ENCODE results near the gene LMBR1. TPM values are rescaled to one million over a fixed set of nuclear protein-coding genes. Genes with fewer than 3 reads are reported as not detected.
"Not testable (repeated sequence)": the region's sequence is repeated elsewhere in the genome, so short reads cannot be mapped to it uniquely, and the experiment has no call there.

Gene LMBR1
- total RNA-seq, 1 experiment from 2014 or later = 80.8 TPM

DNA sequence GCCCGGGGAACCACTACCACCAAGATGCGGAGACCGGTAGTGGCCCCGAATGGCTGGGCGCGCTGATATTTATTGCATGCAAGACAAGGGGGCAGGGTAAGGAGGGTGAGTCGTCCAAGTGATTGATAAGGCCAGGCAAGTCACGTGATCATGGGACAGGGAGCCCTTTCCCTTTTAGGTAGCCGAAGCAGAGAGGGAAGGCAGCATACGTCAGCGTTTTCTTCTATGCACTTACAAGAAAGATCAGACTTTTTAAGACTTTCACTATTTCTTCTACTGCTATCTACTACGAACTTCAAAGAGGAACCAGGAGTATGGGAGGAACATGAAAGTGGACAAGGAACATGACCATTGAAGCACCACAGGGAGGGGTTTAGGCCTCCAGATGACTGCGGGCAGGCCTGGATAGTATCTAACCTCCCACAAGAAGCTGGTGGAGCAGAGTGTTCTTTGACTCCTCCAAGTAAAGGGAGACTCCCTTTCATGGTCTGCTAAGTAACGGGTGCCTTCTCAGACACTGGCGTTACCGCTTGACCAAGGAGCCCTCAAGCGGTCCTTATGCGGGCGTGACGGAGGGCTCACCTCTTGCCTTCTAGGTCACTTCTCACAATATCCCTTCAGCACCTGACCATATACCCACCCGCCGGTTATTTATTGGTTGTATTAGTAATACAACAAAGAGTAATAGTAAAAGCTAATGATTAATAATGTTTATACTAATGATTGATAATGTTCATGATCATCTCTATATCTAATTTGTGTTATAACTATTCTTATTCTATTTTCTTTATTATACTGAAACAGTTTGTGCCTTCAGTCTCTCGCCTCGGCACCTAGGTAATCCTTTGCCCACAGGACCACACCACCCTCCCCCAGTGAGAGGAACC lies 27.7 kb upstream of the LMBR1 start:
- H3K4me3 ChIP-seq; H3K9me3 ChIP-seq (replicated peaks); H3K4me1 ChIP-seq; H3K36me3 ChIP-seq; H3K27ac ChIP-seq; H3K27me3 ChIP-seq; DNase-seq: not testable (repeated sequence)

DNA sequence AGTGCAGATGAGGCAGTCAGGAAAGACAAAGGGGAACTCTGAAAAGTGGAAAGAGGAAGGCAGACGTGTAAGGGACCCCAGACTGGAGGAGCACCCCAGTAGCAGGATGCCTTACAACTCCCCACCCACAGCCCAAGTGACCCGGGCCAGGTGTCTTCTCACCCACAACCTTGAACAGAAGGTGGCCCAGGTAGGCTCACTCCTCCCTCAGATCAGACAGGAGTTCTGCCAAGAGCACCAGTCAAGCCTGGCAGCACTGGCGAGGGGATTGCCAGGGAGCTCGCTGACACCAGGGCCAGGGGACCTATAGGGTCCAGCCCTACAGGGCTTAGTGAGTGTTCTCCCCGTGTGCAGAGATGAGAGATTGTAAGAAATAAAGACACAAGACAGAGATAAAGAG lies 27.1 kb upstream of the LMBR1 start:
- no peak overlapping the region for H3K4me3 ChIP-seq
- no peak for DNase-seq

DNA sequence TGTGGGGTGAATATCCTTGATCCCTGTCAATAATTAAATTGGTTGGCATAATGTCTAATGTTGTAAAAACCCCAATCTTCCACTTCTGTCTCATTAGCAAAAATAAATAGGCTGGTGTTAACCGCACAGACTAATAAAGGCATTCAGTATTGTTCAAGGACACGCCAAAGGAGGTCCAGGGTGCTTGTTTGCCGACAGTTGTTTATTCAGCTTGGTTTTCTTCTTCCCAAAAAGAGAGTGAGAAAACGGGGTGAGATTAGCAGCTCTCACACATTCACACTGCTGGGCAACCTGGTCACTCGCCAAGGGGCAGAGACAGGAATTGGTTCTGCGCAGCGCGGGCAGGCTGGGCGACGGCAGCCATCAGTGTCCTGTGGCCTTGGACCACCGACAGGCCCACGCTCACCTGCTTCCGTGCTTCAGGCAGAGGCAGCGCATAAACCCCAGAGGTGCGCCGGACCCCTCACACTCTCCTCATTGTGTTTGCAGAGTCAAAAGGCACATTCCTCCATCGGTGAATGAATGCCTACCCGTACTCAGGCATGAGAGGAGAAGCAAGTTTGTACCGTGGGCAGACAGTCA lies 26.2 kb upstream of the LMBR1 start:
- peaks cover 5% of the 10 kb centered on the region; the same call in 1 of the 2 replicates for H3K9me3 ChIP-seq (replicated peaks)
- no peaks in the 10 kb centered on the region; the same call in 1 of the 2 replicates for H3K4me1 ChIP-seq
- H3K27ac ChIP-seq = no peak overlapping the region
- H3K27me3 ChIP-seq = no peaks in the 10 kb centered on the region; the same call in 1 of the 2 replicates
- H3K36me3 ChIP-seq = no peaks in the 10 kb centered on the region
- H3K4me3 ChIP-seq = no peak overlapping the region
- no peak for DNase-seq

More for the DNA sequence above, 27.1 kb upstream of the LMBR1 start:
- H3K36me3 ChIP-seq = no peaks in the 10 kb centered on the region
- H3K27me3 ChIP-seq = no peaks in the 10 kb centered on the region; the same call in 1 of the 2 replicates
- H3K4me1 ChIP-seq = no peaks in the 10 kb centered on the region; the same call in 1 of the 2 replicates
- H3K27ac ChIP-seq = no peak overlapping the region
- H3K9me3 ChIP-seq (replicated peaks) = peaks cover 5% of the 10 kb centered on the region; the same call in 1 of the 2 replicates

DNA sequence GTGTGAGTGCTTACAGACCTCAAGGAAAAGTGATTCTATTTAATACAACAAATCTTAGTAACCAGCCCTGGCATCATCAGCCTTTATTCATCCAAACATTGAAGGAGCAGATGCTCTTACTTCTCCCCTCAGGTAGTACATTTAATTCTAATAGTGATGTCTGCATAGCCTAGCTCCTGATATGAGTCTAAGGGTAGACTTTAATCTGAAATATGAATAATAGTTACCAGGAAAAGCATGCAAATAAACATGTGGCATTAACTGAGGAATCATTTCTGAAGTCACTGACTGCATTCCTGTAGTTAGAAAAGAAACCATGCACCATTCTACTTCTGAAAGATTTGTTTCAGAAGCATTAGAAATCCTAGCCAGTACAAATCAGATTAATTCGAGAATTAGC lies 25.7 kb upstream of the LMBR1 start:
- Histone ChIP-seq H3K27me3 (no peaks in the 10 kb centered on the region; the same call in 1 of the 2 replicates), H3K4me3 (no peak overlapping the region), H3K4me1 (no peaks in the 10 kb centered on the region; the same call in 1 of the 2 replicates), H3K27ac (no peak overlapping the region), H3K36me3 (no peaks in the 10 kb centered on the region), H3K9me3 (replicated peaks) (peaks cover 5% of the 10 kb centered on the region; the same call in 1 of the 2 replicates)
- no peak for DNase-seq

DNA sequence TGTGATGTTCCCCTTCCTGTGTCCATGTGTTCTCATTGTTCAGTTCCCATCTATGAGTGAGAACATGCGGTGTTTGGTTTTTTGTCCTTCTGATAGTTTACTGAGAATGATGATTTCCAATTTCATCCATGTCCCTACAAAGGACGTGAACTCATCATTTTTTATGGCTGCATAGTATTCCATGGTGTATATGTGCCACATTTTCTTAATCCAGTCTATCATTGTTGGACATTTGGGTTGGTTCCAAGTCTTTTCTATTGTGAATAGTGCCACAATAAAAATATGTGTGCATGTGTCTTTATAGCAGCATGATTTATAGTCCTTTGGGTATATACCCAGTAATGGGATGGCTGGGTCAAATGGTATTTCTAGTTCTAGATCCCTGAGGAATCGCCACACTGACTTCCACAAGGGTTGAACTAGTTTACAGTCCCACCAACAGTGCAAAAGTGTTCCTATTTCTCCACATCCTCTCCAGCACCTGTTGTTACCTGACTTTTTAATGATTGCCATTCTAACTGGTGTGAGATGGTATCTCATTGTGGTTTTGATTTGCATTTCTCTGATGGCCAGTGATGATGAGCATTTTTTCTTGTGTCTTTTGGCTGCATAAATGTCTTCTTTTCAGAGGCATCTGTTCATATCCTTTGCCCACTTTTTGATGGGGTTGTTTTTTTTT lies 16.7 kb upstream of the LMBR1 start:
- not testable (repeated sequence) for H3K36me3 ChIP-seq; DNase-seq; H3K27me3 ChIP-seq; H3K9me3 ChIP-seq (replicated peaks); H3K4me1 ChIP-seq; H3K4me3 ChIP-seq; H3K27ac ChIP-seq

DNA sequence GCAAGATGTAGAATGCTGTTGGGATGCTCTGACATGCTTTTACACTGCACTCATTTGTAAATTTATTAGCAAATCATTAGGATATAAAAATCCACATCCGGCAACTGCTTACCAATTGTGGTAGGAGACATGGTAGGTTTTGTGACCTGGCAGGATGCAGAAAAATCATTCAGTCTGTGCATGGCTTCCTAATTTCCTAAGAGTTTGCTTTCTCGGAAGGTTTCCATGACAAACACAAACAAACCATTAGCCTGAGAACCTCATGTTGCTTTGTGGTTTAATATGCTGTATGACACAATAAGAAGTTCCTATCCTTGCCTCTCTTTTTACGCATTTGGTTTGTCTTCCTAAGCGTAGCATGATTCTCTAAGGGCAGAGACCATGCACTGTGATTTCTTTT lies 14.7 kb upstream of the LMBR1 start:
- no peak for DNase-seq
- Histone ChIP-seq H3K27me3 (no peaks in the 10 kb centered on the region), H3K27ac (no peak overlapping the region), H3K9me3 (replicated peaks) (0 out of 2 replicates have a peak, but pooled peaks cover 3% of the 10 kb centered on the region), H3K4me1 (no peaks in the 10 kb centered on the region), H3K4me3 (no peak overlapping the region), H3K36me3 (no peaks in the 10 kb centered on the region)

DNA sequence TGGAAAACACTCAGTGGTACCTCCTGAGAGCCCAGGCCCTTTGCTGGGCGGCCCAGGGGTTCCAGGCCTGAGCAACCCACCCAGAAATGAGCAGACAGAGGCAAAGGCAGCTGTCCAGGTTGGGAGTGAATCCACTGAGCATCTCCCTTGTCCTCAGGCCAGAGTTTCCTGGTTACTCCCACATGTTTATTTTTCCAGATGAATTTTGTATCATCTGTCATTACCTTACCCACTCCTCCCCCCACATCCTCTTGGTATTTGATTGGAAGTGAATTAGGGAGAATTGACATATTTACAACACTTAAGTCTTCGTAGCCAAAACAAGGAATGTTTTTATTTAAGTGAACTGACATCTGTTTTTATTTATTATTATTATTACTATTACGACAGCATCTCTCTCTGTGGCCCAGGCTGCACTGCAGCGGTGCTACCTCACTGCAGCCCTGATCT lies 13.2 kb upstream of the LMBR1 start:
- no peak for DNase-seq
- H3K9me3 ChIP-seq (replicated peaks) = 0 out of 2 replicates have a peak, but pooled peaks cover 3% of the 10 kb centered on the region
- H3K4me1 ChIP-seq = no peaks in the 10 kb centered on the region
- no peak overlapping the region for H3K27ac ChIP-seq
- no peak overlapping the region for H3K4me3 ChIP-seq
- no peaks in the 10 kb centered on the region for H3K36me3 ChIP-seq
- no peaks in the 10 kb centered on the region for H3K27me3 ChIP-seq

DNA sequence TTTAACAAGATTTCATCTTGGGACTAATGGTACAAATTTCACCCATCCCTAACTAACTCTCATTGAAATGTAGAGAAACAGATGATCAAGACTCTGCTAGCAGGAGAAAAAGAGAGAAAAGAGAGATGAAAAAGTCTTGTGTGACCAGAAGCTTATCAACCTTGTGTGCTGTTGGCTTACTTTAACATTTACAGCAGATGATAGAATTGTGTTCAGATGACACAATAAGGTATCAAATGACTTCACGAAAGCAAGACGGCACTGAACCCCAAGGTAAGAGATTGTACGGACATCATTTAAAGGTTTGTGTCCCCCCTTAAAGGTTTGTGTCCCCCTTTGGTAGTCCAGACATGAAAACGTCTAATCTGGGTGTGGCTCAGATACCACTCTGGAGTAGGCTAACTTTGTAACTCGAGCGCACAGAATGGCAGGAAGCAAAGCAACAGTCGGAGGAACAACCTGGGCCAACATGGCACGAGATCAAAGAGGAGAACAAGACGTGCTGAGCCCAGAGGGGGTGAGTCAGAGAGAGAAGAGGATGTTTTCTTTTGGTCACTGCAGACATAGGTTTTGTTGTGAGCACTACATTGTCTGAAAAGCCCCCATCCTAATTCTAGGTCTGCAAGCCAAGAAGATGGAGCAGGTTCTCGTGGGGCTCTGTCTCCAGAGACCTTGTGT lies 10.4 kb upstream of the LMBR1 start:
- Histone ChIP-seq H3K9me3 (replicated peaks) (no peaks in the 10 kb centered on the region; the same call in 1 of the 2 replicates), H3K27me3 (no peaks in the 10 kb centered on the region), H3K4me1 (no peaks in the 10 kb centered on the region), H3K4me3 (no peak overlapping the region), H3K36me3 (no peaks in the 10 kb centered on the region), H3K27ac (no peak overlapping the region)
- DNase-seq = peak in 1 of 2 experiments; percentile 26

DNA sequence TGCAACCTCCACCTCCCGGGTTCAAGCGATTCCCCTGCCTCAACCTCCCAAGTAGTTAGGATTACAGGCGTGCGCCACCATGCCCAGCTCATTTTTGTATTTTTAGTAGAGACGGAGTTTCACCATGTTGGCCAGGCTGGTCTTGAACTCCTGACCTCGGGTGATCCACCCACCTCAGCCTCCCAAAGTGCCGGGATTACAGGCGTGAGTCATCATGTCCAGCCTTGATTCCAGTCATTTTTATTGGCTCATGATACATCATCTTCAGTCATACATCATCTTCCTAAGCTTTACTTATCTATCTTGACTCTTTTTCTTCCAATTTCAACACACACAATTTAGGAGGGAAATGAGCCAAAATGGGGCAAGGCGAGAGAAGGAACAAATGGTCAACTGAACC lies 7.1 kb upstream of the LMBR1 start:
- not testable (repeated sequence) for H3K27ac ChIP-seq; H3K9me3 ChIP-seq (replicated peaks); H3K4me3 ChIP-seq; H3K4me1 ChIP-seq; DNase-seq; H3K27me3 ChIP-seq; H3K36me3 ChIP-seq

DNA sequence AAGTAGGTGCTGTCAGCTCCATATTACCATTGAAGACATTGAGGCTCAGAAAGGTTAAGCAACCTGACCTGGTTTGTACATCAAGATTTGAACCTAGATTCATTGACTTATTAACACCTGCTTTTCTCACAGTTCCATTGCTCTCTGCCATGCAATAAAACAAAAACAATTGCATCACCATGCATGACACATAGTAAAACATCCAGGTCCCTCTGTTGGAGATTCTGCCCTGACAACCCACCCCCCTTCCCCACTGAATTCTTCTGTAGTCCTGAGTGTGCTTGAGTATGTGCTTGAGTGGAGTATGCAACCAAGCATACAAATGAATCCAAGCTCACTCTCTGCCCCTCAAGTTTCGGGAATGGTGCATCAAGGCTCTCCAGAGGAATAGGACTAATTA lies 6.0 kb upstream of the LMBR1 start:
- Histone ChIP-seq H3K27me3 (no peaks in the 10 kb centered on the region), H3K36me3 (no peaks in the 10 kb centered on the region), H3K9me3 (replicated peaks) (no peaks in the 10 kb centered on the region; the same call in 1 of the 2 replicates), H3K4me3 (no peak overlapping the region), H3K4me1 (no peaks in the 10 kb centered on the region), H3K27ac (no peak overlapping the region)
- no peak for DNase-seq

DNA sequence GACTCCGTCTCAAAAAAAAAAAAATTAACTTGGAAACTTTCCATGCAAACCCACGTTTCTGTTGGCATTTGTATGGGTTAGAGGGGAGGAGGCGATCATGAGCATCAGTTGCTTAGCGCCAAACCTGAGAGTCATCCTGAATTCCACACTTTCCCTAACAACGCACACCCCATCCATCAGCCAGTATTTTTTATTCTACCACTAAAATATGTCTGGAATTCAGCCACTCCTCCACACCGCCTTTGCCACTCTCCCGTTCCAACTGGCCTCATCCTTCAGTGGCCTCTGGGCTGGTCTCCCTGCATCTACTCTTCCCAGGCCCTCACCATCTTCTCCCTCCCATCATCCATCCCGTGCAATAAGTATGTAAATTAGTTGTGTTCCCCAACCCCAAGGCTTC lies 4.7 kb upstream of the LMBR1 start:
- no peaks in the 10 kb centered on the region; the same call in 1 of the 2 replicates for H3K9me3 ChIP-seq (replicated peaks)
- no peak for DNase-seq
- no peak overlapping the region for H3K27ac ChIP-seq
- H3K36me3 ChIP-seq = no peaks in the 10 kb centered on the region
- H3K4me1 ChIP-seq = no peaks in the 10 kb centered on the region
- no peak overlapping the region for H3K4me3 ChIP-seq
- no peaks in the 10 kb centered on the region for H3K27me3 ChIP-seq

DNA sequence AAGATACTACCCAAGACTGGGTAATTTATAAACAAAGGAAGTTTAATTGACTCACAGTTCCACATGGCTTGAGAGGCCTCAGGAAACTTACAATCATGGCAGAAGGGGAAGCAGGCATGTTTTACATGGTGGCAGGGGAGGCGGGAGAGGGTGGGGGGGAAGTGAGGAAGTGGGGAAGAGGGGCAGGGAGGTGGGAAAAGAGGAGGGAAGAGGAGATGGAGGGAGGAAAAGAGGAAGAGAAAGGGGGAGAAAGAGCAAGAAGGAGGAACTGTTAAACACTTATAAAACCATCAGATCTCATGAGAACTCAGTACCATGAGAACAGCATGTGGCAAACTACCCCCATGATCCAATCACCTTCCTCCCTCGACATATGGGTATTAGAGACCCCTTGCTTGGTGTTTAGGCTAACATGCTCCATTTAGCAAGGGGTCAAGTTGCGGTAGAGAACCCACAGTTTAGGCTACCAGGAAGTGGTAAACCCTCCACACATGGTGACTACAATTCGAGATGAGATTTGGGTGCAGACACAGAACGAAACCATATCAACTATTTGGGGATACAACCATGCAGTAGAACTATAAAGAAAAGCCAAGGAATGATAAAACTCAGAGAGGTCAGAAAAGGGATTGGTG lies 3.5 kb upstream of the LMBR1 start:
- Histone ChIP-seq H3K4me3 (no peak overlapping the region), H3K27ac (no peak overlapping the region), H3K36me3 (no peaks in the 10 kb centered on the region), H3K27me3 (no peaks in the 10 kb centered on the region), H3K9me3 (replicated peaks) (no peaks in the 10 kb centered on the region; the same call in 1 of the 2 replicates), H3K4me1 (no peaks in the 10 kb centered on the region)
- DNase-seq = no peak

DNA sequence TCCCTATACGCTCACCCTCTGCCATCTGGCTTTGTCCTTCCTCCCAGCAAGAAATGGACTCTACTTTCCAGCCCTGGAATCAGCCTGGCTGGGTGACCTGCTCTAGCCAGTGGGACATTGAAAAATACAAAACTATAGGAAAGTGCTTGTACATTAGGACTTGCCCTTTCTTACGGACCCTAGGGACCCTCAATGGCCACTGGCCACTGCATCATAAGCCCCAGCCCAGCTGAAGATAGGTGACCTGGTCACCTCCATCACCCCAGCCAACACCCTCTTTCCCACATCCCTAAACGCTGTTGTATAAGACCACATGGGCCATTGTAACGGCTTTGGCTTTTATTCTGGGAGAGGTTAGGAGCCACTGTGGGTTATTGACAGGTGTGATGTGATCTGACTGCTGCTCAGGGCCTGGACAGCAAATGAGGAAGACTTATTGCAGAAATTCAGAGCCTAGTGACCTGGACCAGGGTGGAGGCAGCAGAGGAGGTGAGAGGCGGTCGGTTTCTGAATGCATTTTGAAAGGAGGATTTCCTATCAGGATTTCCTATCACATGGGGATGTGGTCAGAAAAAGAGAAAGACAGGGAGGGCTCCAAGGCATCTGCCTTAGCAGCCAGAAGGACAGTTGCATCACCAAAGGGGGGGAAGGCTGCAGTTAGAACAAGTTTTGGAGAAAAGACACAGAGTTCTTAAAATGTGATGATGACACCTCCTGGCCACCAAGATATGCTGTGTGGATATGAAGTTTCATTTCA lies 2.2 kb upstream of the LMBR1 start:
- no peak for DNase-seq
- H3K27ac ChIP-seq = no peak overlapping the region

More for the DNA sequence above, 2.2 kb upstream of the LMBR1 start:
- Histone ChIP-seq H3K9me3 (replicated peaks) (no peaks in the 10 kb centered on the region; the same call in 1 of the 2 replicates), H3K4me1 (no peaks in the 10 kb centered on the region), H3K4me3 (no peak overlapping the region), H3K27me3 (no peaks in the 10 kb centered on the region), H3K36me3 (no peaks in the 10 kb centered on the region)

Measured in SJCRH30 (cell line).